GM18873 (cell line): ENCODE measurements around the gene IQCC.

Source experiments
- ATAC-seq: cut with Tn5 transposase; IDR thresholded peaks from one replicate; pipeline ENCODE4 v1.9.1; 2021; ENCODE audit warnings: mild to moderate bottlenecking, moderate library complexity, moderate number of reproducible peaks; ENCODE audit not compliant: unreplicated experiment, low FRiP score

Gene IQCC

DNA sequence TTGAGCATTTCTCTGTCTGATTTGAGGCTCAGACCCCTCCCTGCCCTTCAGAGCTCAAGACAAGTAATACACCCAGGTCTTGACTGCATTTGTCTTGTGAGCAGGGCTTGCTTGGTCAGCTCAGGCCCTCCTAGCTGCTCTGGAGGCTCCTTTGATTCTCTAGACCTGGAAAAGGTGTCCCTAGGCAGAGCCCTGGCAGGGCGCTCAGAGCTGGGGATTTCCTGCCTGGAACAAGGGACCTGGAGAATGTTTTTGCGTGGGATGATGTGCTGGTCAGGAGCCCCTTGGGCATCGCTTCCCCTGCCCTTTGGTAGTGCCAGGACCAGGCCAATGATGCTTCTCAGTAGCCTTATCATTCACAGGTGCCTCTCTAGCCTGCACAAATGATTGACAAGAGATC, 9.9 kb upstream of the IQCC start:
- ATAC-seq = no peak

DNA sequence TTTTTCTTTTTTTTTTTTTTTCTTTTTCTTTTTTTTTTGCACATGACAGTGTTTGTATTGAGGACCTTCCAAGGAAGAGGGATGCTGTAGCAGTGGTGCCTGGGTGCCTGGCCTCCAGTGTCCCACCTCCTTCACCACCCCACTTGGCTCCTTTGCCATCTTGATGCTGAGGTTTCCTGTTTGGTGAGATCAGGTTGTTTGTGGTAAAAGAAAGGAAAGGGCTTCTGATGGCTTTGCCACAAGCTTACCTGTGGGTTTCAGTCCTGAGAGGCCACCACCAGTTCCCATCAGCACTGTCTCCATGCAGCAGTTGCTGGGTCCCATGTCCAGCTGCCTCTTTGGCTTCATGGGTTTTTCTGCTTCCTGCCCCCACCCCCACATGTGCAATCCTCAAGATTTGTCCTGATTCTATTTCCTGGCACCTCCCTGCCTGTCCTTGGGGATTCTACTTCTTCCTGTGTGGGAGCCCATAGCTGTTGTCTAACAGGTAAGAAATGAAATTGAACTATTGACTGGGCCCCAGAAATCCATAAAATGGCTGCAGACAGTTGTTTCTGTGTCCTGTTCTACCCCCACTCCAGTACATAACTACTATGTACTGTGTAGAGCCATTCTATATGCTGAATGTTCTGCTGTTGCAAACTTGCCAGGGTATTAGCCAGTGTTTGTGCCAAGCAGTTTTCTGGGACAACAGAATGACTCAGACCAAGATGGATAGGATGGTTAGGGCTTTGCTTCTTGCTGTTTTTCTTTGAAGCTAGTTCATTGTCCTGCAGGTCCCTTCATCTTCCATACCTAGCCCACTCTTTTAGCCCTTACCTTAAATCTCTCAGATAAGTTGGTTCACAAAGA, 9.3 kb upstream of the IQCC start:
- ATAC-seq = no peak

DNA sequence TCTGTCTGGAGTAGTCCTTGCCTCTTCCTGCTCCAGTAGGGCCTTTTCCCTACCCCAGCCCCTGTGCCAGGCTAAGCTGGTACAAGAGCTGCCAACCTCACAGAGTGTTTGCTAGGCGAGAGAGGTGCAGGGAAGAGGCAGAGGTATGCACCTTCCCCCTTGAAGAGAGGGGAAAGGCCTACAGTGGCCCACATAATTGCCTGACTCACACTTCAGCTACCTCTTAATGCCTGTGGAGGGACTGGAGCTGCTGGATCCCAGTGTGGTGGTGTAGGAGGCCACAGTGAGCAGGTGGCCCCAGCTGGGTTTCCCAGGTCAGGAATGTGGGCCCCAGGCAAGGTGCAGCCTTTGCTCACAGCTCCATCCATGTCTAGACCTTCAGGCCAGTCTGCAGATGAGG, 8.4 kb upstream of the IQCC start:
- no peak for ATAC-seq

DNA sequence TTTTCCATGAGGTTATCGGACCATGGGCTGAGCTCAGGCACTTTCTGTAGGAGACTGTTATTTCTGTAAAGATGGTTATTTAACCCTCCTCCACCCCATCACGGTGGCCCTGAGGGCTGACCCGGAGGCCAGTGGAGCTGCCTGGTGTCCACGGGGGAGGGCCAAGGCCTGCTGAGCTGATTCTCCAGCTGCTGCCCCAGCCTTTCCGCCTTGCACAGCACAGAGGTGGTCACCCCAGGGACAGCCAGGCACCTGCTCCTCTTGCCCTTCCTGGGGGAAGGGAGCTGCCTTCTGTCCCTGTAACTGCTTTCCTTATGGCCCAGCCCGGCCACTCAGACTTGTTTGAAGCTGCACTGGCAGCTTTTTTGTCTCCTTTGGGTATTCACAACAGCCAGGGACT, 7.6 kb upstream of the IQCC start:
- ATAC-seq = no peak

DNA sequence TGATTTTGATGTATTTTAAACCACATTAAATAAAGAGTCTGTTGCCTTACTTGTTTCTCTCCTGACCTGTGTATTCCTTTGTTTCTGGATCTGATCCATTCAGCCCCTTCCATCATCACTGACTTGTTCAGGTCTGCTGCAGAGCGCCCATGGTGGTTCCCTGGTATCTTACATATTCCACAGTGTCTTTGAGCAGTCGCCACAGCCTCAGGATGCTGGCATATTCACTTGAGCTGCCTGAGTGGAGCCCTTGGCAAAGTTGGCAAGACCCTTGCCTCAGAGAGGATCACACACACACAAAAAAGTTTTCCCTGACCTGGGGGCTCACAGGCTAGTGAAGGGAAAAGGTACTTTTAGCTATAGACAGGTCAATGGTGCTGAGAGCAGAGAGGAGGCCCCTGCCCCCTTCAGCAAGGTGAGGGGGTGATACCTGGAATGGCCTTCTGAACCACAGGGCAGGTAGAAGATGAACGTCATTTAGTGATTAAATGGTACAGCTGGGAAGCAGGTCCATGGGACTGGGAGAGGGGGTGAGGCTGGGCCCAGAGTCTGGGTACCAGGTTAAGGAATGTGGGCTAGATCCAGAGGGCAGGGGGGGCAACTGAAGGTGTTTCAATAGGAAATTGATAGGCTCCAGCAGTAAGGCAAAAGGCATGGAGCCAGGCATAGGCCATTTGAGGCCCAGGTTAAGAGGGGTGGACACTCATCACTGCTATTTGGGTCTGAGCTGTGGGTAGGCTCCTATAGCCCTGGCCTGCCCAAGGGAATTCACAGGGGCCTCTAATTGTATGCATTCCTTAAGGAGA, 7.0 kb upstream of the IQCC start:
- ATAC-seq = no peak

DNA sequence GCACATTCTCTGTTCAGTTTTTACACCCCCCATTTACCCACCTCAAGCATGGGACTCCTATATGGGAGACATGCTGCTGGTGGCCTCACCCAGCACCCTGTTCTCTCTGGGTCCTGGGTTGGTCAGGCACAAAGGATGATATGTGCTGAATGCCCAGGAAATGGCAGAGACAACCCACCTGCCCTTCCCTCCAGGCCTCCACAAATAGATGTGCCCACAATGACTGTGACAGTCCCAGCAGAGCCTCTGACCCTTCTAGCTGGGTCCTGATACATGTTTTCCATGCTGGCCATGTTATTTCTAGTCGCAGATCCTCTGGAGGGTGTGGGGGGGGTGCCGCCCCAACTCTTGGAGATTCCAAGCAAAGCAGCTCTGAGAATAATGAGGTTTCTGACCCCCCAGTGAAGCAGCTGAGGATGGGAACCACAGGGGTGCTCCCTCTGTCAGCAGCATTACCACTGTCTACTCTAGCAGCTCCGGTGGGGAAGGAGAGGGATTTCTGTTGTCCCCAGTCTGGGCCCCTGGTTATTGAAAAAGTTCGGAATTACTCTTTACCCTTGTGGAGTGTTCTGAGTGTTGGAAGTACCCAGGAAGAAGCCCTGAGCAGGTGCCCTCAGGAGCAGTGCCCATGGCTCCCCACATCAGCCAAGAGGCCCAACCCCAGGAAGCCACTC, 6.3 kb upstream of the IQCC start:
- no peak for ATAC-seq

DNA sequence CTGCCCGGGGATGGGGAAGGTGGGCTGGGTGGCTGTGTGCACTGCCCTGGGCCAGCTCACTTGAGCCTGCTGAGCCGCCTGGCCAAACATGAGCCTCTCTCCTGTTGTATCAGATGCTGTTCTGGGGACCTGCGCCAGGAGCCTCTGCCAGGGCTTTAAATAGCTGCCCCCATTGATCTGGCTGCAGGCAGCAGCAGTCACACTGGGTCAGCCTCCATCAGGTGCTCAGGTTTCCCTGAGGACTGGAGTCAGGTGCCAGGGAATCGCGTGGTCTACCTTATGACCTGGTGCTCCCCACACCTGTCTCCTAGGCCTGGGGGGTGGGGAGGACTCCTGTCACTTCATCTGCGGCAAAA, 5.8 kb upstream of the IQCC start:
- no peak for ATAC-seq

DNA sequence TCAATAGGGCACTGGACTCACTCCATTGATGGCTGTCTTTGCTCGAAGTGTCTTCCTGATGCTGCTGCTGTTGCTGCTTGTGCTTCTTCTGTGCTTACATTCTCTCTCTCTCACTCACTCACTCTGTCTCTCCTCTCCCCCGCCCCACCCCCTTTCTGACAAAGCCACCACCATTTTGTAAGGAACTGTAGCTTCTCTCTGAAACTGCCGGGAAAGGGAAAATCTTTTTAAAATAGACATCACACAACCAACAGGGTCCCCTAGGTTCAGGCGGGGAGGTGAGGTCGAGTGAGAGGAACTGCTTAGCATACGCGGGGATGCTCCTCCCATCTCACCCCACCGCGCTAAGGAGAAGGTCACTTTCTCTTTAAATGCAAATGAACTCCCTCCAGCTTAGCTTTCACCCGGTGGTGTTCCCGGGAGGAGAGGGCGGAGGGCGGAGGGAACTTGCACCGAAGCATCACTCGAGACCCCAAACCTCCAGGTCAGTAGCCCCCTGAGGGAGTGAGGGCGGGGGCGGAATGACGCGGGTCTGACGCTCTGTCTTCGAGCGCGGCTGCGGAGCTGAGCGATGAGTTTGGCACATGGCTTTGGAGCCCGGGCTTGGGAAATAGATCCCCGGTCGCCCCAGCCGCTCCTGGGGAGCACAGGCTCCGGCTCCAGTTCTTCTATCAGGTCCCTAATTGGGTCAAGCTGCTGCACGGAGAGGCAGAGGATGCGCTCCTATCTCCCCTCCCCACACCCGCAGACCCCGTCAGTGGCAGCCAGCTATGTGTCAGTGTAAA, 5.1 kb upstream of the IQCC start, which contains the start of gene CCDC28B:
TSS of gene CCDC28B (plus strand) at position 370 of the 785 bp plus-strand sequence. CDS start 1,341 bp downstream, outside the sequence.
- ATAC-seq = no peak

DNA sequence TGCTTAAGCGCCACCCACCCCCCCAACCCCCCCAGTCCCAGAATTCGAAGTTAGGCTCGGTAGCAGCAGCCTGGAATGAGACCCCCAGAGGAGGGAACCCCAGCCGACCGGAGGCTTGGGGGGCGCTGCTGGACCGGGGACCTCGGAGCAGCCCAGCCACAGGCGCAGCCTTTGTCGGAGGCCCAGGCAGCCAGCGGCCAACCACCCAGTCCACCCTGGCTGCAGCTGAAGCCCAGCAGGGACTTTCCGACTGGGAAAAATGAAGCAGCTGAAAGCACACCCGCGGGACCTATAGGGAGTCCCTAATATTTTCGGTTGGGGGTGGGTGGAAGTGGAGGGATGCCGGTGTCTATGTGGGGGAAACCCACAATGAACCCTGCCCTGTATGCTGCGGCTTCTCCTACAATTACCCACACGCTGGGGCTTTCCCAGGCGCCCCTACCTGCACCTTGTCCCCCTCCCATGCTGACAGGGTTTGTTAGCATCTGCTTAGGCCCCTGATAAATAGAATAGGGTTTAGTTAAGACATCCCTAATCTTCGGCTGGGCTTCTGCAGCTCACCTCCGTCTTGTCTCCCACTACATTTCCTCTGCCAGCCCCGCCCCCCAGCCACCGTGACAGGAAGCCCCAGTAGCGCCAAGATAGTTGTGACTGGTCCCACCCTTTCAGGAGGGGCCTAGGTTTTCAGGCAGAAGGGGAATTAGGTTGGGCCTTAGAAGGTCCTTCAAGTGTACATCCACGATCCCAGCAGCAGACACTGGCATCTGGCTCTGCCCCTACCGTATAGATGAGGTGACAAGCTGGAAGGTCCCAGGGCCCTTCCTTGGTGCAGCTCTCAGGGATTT, 4.2 kb upstream of the IQCC start:
- ATAC-seq = peak; percentile 35

DNA sequence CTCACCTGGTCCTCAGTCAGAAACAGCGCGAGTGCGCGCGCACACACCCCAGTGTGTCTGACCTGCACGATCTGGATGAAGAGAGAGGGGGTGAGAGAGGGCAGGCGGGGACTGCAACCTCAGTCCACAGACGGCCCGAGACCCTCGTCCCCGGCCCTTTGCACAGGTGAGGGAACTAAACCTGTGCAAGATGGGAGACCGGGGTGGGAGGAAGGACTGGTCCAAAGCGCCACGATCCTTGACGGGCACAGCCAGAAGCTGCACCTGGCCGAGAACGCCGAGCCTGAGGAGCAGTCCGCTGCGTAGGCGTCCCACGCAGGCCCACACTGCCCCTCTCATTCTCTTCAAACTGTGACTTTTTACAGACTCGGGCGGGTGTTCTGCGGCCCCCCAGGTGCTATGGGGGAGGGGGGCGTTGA, 519 bp upstream of the IQCC start:
- no peak for ATAC-seq

DNA sequence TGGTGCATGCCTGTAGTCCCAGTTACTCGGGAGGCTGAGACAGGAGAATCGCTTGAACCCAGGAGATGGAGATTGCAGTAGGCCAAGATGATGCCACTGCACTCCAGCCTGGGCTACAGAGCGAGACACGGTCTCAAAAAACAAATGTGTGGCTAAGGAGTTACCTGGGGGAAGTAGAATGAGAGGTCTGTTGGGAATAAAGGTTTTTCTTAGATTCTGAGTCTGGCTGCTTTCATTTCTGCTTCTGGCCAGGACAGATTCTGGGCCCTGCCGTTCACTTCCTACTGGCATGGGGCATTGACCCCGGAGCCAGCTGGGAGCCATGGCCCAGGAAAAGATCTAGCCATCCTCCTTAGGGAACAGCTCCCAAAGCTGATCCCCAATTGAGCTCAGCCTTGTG, 3.0 kb downstream of the IQCC start:
- ATAC-seq = no peak

DNA sequence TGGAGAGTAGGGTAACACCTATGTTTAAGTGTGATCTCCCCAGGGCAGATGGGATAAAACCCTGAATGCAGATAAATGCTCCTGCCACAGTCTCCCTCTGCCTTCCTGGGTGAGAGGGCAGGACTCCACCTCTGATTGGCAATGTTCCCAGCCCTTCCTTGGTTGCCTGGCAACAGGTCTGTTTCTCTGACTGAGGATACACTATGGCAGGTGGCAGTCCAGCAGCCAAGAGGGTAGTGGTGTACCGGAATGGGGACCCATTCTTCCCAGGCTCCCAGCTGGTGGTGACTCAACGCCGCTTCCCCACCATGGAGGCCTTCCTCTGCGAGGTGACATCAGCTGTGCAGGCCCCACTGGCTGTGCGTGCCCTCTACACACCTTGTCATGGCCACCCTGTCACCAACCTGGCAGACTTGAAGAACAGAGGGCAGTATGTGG, 3.4 kb downstream of the IQCC start, which contains the start of gene DCDC2B:
TSS of gene DCDC2B (plus strand) at position 199 of the 438 bp plus-strand sequence. CDS start at position 204, 5 bp downstream.
- ATAC-seq = no peak

DNA sequence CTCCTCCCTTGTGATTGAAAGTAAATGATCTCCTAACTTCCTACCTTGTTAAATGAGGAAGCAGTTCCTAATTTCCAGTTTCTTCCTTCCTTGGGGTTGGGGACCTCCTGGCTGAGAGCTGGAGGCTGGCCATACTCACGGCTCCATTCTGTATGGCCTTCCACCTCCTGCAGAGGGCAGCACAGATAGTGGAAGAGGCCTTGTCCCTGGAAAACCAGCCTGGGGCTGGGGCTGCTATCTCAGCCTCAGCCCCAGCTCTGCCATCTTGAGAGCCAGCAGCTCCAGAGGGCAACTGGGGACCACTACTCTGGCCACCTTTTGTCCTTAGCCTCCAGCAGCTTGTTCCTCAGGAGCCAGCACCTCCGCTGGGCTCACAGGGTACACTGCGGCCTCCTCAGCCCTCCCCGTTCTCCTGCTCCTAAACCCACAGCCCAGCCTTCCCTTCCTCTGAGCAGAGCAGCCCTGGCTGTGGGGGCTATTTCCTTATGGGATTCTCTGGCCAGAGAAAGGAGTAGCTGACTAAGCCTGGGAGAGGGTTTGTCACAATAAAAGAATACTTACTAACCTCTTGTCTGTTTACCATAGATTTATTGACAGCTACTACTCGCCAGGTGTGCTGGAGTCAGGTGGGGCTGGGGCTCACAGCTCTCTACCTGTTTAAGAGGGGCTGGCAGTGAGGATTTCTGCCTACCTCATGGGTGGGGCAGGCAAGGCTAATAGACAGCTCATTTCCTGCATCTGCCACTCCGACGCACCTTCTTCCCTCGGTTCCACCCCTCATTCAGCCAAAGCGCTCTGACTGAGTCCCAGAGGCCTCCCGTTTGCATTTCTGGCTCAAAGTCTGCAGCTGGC, 10.4 kb downstream of the IQCC start:
- no peak for ATAC-seq

DNA sequence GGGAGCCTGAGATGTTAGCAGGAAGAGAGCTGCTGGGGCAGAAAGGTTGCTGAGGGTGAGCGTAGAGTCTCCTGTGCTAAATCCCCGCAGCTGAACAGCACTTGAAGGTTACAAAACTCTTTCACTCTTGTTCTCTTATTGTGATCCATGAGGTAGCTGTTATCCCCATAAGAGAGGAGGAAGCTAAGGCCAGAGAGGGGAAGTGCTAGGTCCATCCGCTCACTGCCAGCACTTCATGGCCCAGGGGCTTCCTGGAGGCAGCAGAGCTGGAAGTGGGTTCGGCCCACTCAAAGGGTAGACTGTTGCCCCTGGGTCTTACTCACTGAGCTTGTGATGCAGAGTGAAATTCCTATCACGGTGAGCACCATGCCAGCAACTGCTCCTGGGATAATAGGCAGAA, 11.1 kb downstream of the IQCC start:
- no peak for ATAC-seq

DNA sequence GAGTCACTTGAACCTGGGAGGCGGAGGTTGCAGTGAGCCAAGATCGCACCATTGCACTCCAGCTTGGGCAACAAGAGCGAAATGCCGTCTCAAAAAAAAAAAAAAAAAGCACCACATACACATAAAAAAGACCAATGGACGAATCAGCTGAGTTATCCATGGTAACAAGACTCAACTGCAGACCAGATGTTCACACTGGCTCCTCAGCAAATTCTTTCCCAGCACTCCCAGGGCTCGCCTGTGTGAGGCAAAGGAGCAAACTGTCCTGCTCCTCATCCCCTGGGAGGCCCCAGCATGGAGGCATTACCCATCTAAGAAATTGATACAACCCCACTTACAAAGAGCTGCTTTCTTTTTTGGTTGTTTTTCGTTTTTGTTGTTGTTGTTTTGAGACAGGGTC, 13.6 kb downstream of the IQCC start:
- ATAC-seq = no peak

DNA sequence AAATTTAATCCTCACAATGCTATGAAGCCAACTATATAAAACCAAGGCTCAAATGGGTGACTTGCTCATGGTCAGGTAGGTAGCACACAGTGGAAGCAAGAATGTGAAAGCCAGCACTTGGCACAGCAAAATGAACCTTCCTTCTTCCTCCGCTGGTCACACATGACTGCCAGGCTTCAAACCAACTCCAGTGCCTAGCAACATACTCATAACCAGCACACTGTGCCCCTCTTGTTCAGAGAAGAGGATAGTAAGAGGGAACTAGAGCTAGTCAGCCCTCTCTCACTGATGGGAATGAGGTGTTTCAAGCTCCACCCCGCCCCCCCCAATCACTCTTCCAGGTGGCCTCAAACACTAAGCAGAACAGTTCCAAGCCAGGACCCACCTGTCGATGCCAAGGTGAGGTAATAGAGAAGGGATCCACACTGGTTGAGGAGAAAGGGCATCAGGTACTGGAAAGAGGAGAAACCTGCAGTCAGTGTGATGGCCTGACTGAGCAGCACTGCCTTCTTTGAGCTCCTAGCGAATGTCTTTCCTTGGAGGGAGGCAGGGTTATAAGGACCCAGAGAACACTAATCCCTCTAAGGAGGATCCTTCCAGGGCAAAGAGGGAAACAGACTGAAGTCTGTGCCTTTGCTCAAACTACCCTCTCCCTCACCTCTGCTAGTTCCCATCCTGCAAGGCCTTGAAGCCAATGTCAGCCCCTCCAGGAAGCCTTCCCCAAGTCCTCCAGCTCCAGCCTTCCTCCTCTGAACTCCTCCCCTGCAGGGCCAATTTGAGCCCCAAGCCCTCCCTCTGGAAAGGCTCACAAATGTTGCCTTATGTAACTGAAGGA, 15.5 kb downstream of the IQCC start:
- no peak for ATAC-seq

DNA sequence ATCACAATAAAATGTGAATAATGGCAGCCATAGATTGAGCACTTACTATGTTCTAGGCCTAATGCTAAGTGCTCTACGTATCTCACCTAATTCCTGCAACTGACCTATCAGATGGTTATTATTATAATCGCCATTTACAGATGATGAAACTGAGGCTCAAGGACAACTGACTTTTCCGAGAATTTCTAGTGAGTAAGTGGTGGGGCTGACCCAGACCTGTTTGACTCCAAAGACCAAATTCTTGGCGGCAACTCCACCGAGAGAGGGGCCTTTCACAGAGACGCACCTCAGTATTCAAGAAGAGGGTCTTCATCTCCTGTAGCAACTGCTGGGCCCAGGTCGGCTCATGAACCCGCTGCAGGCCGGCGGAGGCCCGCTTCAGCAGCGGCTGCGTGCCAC, 16.1 kb downstream of the IQCC start:
- no peak for ATAC-seq
